WERI-Rb-1 (cell line): Measurements from ENCODE around the gene RECQL5.

ENCODE experiments used
- DNase-seq: peaks from one replicate; pipeline ENCODE4 v3.0.0-alpha.2; 2020
- H3K27ac ChIP-seq: fragments of 250-450 bp; sonication (Bioruptor Pico); 2 replicates; pipeline ENCODE4 v1.5.1; 2020; ENCODE audit warnings: mild to moderate bottlenecking, moderate library complexity
- H3K27me3 ChIP-seq: fragments of 250-450 bp; sonication (Bioruptor Pico); 2 replicates; pipeline ENCODE4 v1.5.1; 2021; ENCODE audit warnings: mild to moderate bottlenecking, low read depth, moderate library complexity; ENCODE audit not compliant: insufficient read depth, severe bottlenecking
- H3K36me3 ChIP-seq: fragments of 250-450 bp; sonication (Bioruptor Pico); 2 replicates; pipeline ENCODE4 v1.5.1; 2020; ENCODE audit warnings: mild to moderate bottlenecking, moderate library complexity
- H3K4me3 ChIP-seq: 2 replicates; pipeline ENCODE4 v1.5.1; 2011; ENCODE audit warnings: low read depth, mild to moderate bottlenecking, control low read depth, low read length
- H3K9me3 ChIP-seq: fragments of 250-450 bp; sonication (Bioruptor Pico); 2 replicates; pipeline ENCODE4 v1.5.1; 2021; ENCODE audit warnings: mild to moderate bottlenecking, moderate library complexity; ENCODE audit not compliant: severe bottlenecking
- CTCF ChIP-seq: IDR thresholded peaks from 2 replicates; pipeline ENCODE4 v1.5.1; 2011; ENCODE audit warnings: low read depth, mild to moderate bottlenecking, control low read depth, inconsistent platforms, low read length

Gene RECQL5

GRCh38 chr17:75683583-75683982 is 16.6 kb upstream of the RECQL5 start:
- no peak for DNase-seq
- no peak for TF ChIP-seq CTCF
- Histone ChIP-seq H3K4me3 (no peak overlapping the region), H3K27ac (no peak overlapping the region), H3K27me3 (no peaks in the 10 kb centered on the region), H3K9me3 (no peaks in the 10 kb centered on the region), H3K36me3 (peaks cover 58% of the 10 kb centered on the region)

GRCh38 chr17:75681289-75681688 is 14.3 kb upstream of the RECQL5 start:
- Histone ChIP-seq H3K36me3 (peaks cover 55% of the 10 kb centered on the region), H3K9me3 (no peaks in the 10 kb centered on the region), H3K27me3 (no peaks in the 10 kb centered on the region), H3K4me3 (no peak overlapping the region), H3K27ac (no peak overlapping the region)
- TF ChIP-seq CTCF = no peak
- no peak for DNase-seq

- Histone ChIP-seq H3K4me3 (no peak overlapping the region), H3K27ac (no peak overlapping the region), H3K36me3 (peaks cover 59% of the 10 kb centered on the region), H3K27me3 (no peaks in the 10 kb centered on the region), H3K9me3 (no peaks in the 10 kb centered on the region)
- TF ChIP-seq CTCF = no peak
- no peak for DNase-seq
Observed at GRCh38 chr17:75680431-75680830, 13.5 kb upstream of the RECQL5 start.

- Histone ChIP-seq H3K4me3 (no peak overlapping the region), H3K27me3 (no peaks in the 10 kb centered on the region), H3K36me3 (peaks cover 61% of the 10 kb centered on the region), H3K27ac (no peak overlapping the region), H3K9me3 (no peaks in the 10 kb centered on the region)
- no peak for DNase-seq
- no peak for TF ChIP-seq CTCF
Observed at GRCh38 chr17:75679706-75680211, 12.8 kb upstream of the RECQL5 start.

GRCh38 chr17:75676461-75676860 is 9.5 kb upstream of the RECQL5 start:
- TF ChIP-seq CTCF = no peak
- Histone ChIP-seq H3K27me3 (no peaks in the 10 kb centered on the region), H3K27ac (no peak overlapping the region), H3K36me3 (peaks cover 79% of the 10 kb centered on the region), H3K9me3 (no peaks in the 10 kb centered on the region), H3K4me3 (no peak overlapping the region)
- no peak for DNase-seq

GRCh38 chr17:75673487-75673886 is 6.5 kb upstream of the RECQL5 start:
- Histone ChIP-seq H3K27me3 (no peaks in the 10 kb centered on the region), H3K27ac (no peak overlapping the region), H3K36me3 (peaks cover 83% of the 10 kb centered on the region), H3K4me3 (no peak overlapping the region), H3K9me3 (no peaks in the 10 kb centered on the region)
- no peak for TF ChIP-seq CTCF
- no peak for DNase-seq
